ACC112 (cell line): ENCODE data around the gene CNOT1.

ENCODE experiments used
- H2AFZ ChIP-seq: fragments of 200-600 bp; sonication (generic); one replicate; pipeline ENCODE4 v1.6.0; 2017; ENCODE audit warnings: antibody characterized with exemption, low read length; ENCODE audit not compliant: unreplicated experiment
- H3K27ac ChIP-seq: fragments of 200-600 bp; sonication (generic); 2 replicates; pipeline ENCODE4 v1.5.1; 2014; ENCODE audit warnings: low read depth, mild to moderate bottlenecking, antibody characterized with exemption, low read length, moderate library complexity
- H3K27me3 ChIP-seq: fragments of 200-600 bp; sonication (generic); 2 replicates; pipeline ENCODE4 v1.6.1; 2014; ENCODE audit warnings: mild to moderate bottlenecking, antibody characterized with exemption, low read length, moderate library complexity, mixed read lengths; ENCODE audit not compliant: insufficient read depth
- H3K36me3 ChIP-seq: fragments of 200-600 bp; sonication (generic); 2 replicates; pipeline ENCODE4 v1.6.1; 2016; ENCODE audit warnings: mild to moderate bottlenecking, antibody characterized with exemption, low read length, moderate library complexity, mixed read lengths; ENCODE audit not compliant: insufficient read depth
- H3K4me1 ChIP-seq: fragments of 200-600 bp; sonication (generic); one replicate; pipeline ENCODE4 v1.6.1; 2016; ENCODE audit warnings: low read length, mixed read lengths; ENCODE audit not compliant: insufficient read depth, unreplicated experiment, control insufficient read depth
- H3K4me3 ChIP-seq: fragments of 200-600 bp; sonication (generic); 2 replicates; pipeline ENCODE4 v1.5.1; 2014; ENCODE audit warnings: mild to moderate bottlenecking, low read depth, low read length
- H3K79me2 ChIP-seq: fragments of 200-600 bp; sonication (generic); one replicate; pipeline ENCODE4 v1.6.0; 2016; ENCODE audit warnings: low read length; ENCODE audit not compliant: control insufficient read depth, unreplicated experiment, insufficient read depth

Gene CNOT1

GRCh38 chr16:58518083-58518979 is 111.3 kb downstream of the CNOT1 start:
- no peaks in the 10 kb centered on the region for H3K79me2 ChIP-seq
- peaks cover 5% of the 10 kb centered on the region for H3K4me1 ChIP-seq
- H2AFZ ChIP-seq = no peak overlapping the region
- H3K36me3 ChIP-seq = peaks cover 31% of the 10 kb centered on the region
- no peaks in the 10 kb centered on the region for H3K27me3 ChIP-seq
- H3K27ac ChIP-seq = no peak overlapping the region
- H3K4me3 ChIP-seq = no peak overlapping the region

- Histone ChIP-seq H3K36me3 (peaks cover 21% of the 10 kb centered on the region), H3K4me1 (peaks cover 5% of the 10 kb centered on the region), H3K27ac (no peak overlapping the region), H3K27me3 (no peaks in the 10 kb centered on the region), H3K79me2 (no peaks in the 10 kb centered on the region), H3K4me3 (no peak overlapping the region), H2AFZ (no peak overlapping the region)
Measured at GRCh38 chr16:58516768-58517107, 112.9 kb downstream of the CNOT1 start.

- Histone ChIP-seq H3K4me1 (peaks cover 5% of the 10 kb centered on the region), H3K27ac (no peak overlapping the region), H2AFZ (peak overlapping the region; percentile 0), H3K36me3 (peaks cover 19% of the 10 kb centered on the region), H3K27me3 (no peaks in the 10 kb centered on the region), H3K4me3 (peak overlapping the region; percentile 87), H3K79me2 (no peaks in the 10 kb centered on the region)
Measured at GRCh38 chr16:58515871-58516767, 113.5 kb downstream of the CNOT1 start.

GRCh38 chr16:58515125-58515870 is 114.3 kb downstream of the CNOT1 start, which contains the start of gene SETD6:
Gene SETD6 (plus strand): TSS chr16:58515517. CDS start chr16:58515538, 21 bp downstream.
- Histone ChIP-seq H3K27me3 (no peaks in the 10 kb centered on the region), H3K36me3 (peaks cover 12% of the 10 kb centered on the region), H3K4me1 (peaks cover 5% of the 10 kb centered on the region), H3K79me2 (no peaks in the 10 kb centered on the region), H3K4me3 (peak within 1 kb of the TSS; percentile 87), H3K27ac (peak within 1 kb of the TSS; percentile 6; the same call in 1 of the 2 replicates), H2AFZ (peak within 1 kb of the TSS; percentile 0)

GRCh38 chr16:58513874-58514273 is 115.8 kb downstream of the CNOT1 start:
- Histone ChIP-seq H2AFZ (no peak overlapping the region), H3K27me3 (no peaks in the 10 kb centered on the region), H3K4me3 (no peak overlapping the region), H3K27ac (no peak overlapping the region), H3K79me2 (no peaks in the 10 kb centered on the region), H3K36me3 (peaks cover 5% of the 10 kb centered on the region; the same call in 1 of the 2 replicates), H3K4me1 (peaks cover 5% of the 10 kb centered on the region)

GRCh38 chr16:58511933-58512815 is 117.5 kb downstream of the CNOT1 start:
- Histone ChIP-seq H3K27ac (no peak overlapping the region), H3K4me3 (no peak overlapping the region), H3K4me1 (peaks cover 5% of the 10 kb centered on the region), H3K27me3 (no peaks in the 10 kb centered on the region), H3K36me3 (no peaks in the 10 kb centered on the region), H3K79me2 (no peaks in the 10 kb centered on the region), H2AFZ (no peak overlapping the region)

GRCh38 chr16:58510776-58511628 is 118.6 kb downstream of the CNOT1 start:
- H3K4me1 ChIP-seq = no peaks in the 10 kb centered on the region
- no peaks in the 10 kb centered on the region for H3K36me3 ChIP-seq
- no peak overlapping the region for H3K4me3 ChIP-seq
- no peak overlapping the region for H2AFZ ChIP-seq
- H3K79me2 ChIP-seq = no peaks in the 10 kb centered on the region
- no peak overlapping the region for H3K27ac ChIP-seq
- no peaks in the 10 kb centered on the region for H3K27me3 ChIP-seq

- Histone ChIP-seq H2AFZ (no peak overlapping the region), H3K36me3 (no peaks in the 10 kb centered on the region), H3K27ac (no peak overlapping the region), H3K27me3 (no peaks in the 10 kb centered on the region), H3K4me1 (no peaks in the 10 kb centered on the region), H3K79me2 (no peaks in the 10 kb centered on the region), H3K4me3 (no peak overlapping the region)
Measured at GRCh38 chr16:58510097-58510775, 119.4 kb downstream of the CNOT1 start.
